Neuronal stem cell (in vitro differentiated cells): ENCODE measurements around the gene ROBO3.

ENCODE experiments used
- DNase-seq: peaks from one replicate; pipeline ENCODE4 v3.0.0-alpha.2; 2013; ENCODE audit warnings: low spot score
- H2AFZ ChIP-seq: one replicate; pipeline ENCODE4 v1.6.1; 2013; ENCODE audit warnings: mild to moderate bottlenecking, low read length, inconsistent platforms
- H2AK5ac ChIP-seq: 2 replicates; pipeline ENCODE4 v1.6.1; 2013; ENCODE audit warnings: low read depth, mild to moderate bottlenecking, inconsistent platforms, low read length, moderate library complexity, mixed read lengths
- H2BK120ac ChIP-seq: 2 replicates; pipeline ENCODE4 v1.6.1; 2013; ENCODE audit warnings: low read depth, mild to moderate bottlenecking, inconsistent platforms, low read length, moderate library complexity, mixed read lengths
- H2BK12ac ChIP-seq: one replicate; pipeline ENCODE4 v1.6.1; 2013; ENCODE audit warnings: low read length, inconsistent platforms
- H2BK15ac ChIP-seq: 2 replicates; pipeline ENCODE4 v1.6.1; 2013; ENCODE audit warnings: mild to moderate bottlenecking, low read length, inconsistent platforms, mixed read lengths
- H2BK5ac ChIP-seq: one replicate; pipeline ENCODE4 v1.6.1; 2013; ENCODE audit warnings: inconsistent platforms, mild to moderate bottlenecking, low read length, moderate library complexity
- H3K14ac ChIP-seq: one replicate; pipeline ENCODE4 v1.6.1; 2013; ENCODE audit warnings: low read length, inconsistent platforms
- H3K18ac ChIP-seq: 2 replicates; pipeline ENCODE4 v1.6.1; 2013; ENCODE audit warnings: low read length, inconsistent platforms
- H3K23ac ChIP-seq: 2 replicates; pipeline ENCODE4 v1.6.1; 2013; ENCODE audit warnings: low read depth, mild to moderate bottlenecking, mixed read lengths, low read length, inconsistent platforms; ENCODE audit not compliant: poor library complexity
- H3K27ac ChIP-seq: replicated peaks from 3 replicates; pipeline ENCODE4 v1.5.1; 2013; ENCODE audit warnings: low read length, inconsistent platforms
- H3K27me3 ChIP-seq, 3 experiments: 2 replicates each; pipeline ENCODE4 v1.6.1; 2013; ENCODE audit warnings: low read length in 3 of 3, mild to moderate bottlenecking in 2 of 3, inconsistent platforms in 1 of 3, low read depth in 1 of 3, mixed read lengths in 1 of 3, moderate library complexity in 1 of 3; ENCODE audit not compliant: control insufficient read depth in 3 of 3, insufficient read depth in 3 of 3
- H3K36me3 ChIP-seq, 2 donors: replicated peaks in 1 of 2; 2 replicates each; pipeline ENCODE4 v1.6.1; 2013; ENCODE audit warnings: low read length in 2 of 2; ENCODE audit not compliant: control insufficient read depth in 2 of 2, insufficient read depth in 2 of 2
- H3K4ac ChIP-seq: 2 replicates; pipeline ENCODE4 v1.6.1; 2013; ENCODE audit warnings: inconsistent platforms, mild to moderate bottlenecking, low read length, moderate library complexity
- H3K4me1 ChIP-seq, 2 donors: 1 replicate in 1 of 2; 2 replicates in 1 of 2; pipeline ENCODE4 v1.6.1; 2013; ENCODE audit warnings: low read length in 2 of 2, low read depth in 1 of 2; ENCODE audit not compliant: control insufficient read depth in 2 of 2, insufficient read depth in 1 of 2
- H3K4me2 ChIP-seq: one replicate; pipeline ENCODE4 v1.6.1; 2013; ENCODE audit warnings: mild to moderate bottlenecking, low read length, inconsistent platforms; ENCODE audit not compliant: insufficient read depth, poor library complexity, severe bottlenecking
- H3K4me3 ChIP-seq, 2 donors: 2 replicates each; pipeline ENCODE4 v1.5.1; 2013; ENCODE audit warnings: low read length in 2 of 2, mild to moderate bottlenecking in 2 of 2, inconsistent platforms in 1 of 2, moderate library complexity in 1 of 2
- H3K79me1 ChIP-seq: one replicate; pipeline ENCODE4 v1.6.1; 2013; ENCODE audit warnings: low read depth, mild to moderate bottlenecking, inconsistent platforms, low read length, moderate library complexity
- H3K9ac ChIP-seq: one replicate; pipeline ENCODE4 v1.6.1; 2013; ENCODE audit warnings: mild to moderate bottlenecking, low read depth, low read length, inconsistent platforms; ENCODE audit not compliant: poor library complexity
- H3K9me3 ChIP-seq, 2 donors: replicated peaks in 1 of 2; 2 replicates each; pipeline versions ENCODE3 to v1.6.1; 2013; ENCODE audit warnings: low read length in 2 of 2, mild to moderate bottlenecking in 2 of 2, inconsistent platforms in 1 of 2, low read depth in 1 of 2, mixed read lengths in 1 of 2, moderate library complexity in 1 of 2; ENCODE audit not compliant: control insufficient read depth in 2 of 2, insufficient read depth in 1 of 2
- H4K8ac ChIP-seq: one replicate; pipeline ENCODE4 v1.6.1; 2013; ENCODE audit warnings: low read depth, mild to moderate bottlenecking, inconsistent platforms, low read length, moderate library complexity
- H4K91ac ChIP-seq: one replicate; pipeline ENCODE4 v1.6.1; 2013; ENCODE audit warnings: low read length, low read depth, mild to moderate bottlenecking, inconsistent platforms; ENCODE audit not compliant: poor library complexity
- whole genome bisulfite sequencing, 2 donors: extraction: QIAGEN DNeasy Blood & Tissue Kit; methylation state at CpG; one replicate each; pipeline ENCODE4 v1.1.7; 2013; ENCODE audit warnings: missing lambda C conversion rate in 2 of 2, mixed read lengths in 1 of 2; ENCODE audit not compliant: insufficient read length in 2 of 2, insufficient replicate concordance in 1 of 2; ENCODE audit errors: extremely low coverage in 2 of 2; 5-methylcytosine and 5-hydroxymethylcytosine counted together

Gene ROBO3

DNA sequence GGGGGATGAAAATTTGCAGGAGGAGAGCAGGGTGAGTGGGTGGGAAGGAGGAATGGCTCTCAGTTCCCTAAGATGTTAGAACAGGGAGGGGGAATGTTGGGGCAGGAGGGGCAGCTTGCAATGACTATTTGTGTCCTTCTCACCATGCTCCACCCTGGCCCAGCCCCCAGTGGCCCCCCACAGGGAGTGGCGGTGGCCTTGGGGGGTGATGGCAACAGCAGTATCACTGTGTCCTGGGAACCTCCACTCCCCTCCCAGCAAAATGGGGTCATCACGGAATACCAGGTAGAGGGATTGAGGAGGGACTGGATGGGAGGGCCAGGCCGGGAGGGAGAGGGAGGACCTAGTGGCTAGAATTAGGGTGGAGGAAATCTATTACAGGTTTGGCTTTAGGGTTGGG, 10.2 kb downstream of the ROBO3 start:
- peak overlapping the region; percentile 100 for H2AFZ ChIP-seq
- H3K4me2 ChIP-seq = peak overlapping the region; percentile 91
- H3K18ac ChIP-seq = peak overlapping the region; percentile 52
- H3K79me1 ChIP-seq = peaks cover 2% of the 10 kb centered on the region
- H2BK120ac ChIP-seq = no peak overlapping the region
- H3K9ac ChIP-seq = no peak overlapping the region
- no peak for DNase-seq
- no CpG with 5 or more reads among the region's 3 CpGs for WGBS, 2 donors
- H3K4me1 ChIP-seq = peaks cover 2 to 11% of the 10 kb centered on the region in 2 donors
- H2BK12ac ChIP-seq = peak overlapping the region; percentile 63
- no peak overlapping the region for H3K27ac ChIP-seq
- H2AK5ac ChIP-seq = peak overlapping the region; percentile 3
- no peak overlapping the region for H4K91ac ChIP-seq
- no peaks in the 10 kb centered on the region for H3K36me3 ChIP-seq
- H3K27me3 ChIP-seq = peaks cover 0 to 55% (median 36%) of the 10 kb centered on the region in 3 experiments
- no peak overlapping the region for H3K23ac ChIP-seq
- no peak overlapping the region for H3K4ac ChIP-seq
- peak overlapping the region in 1 of 2 donors; percentile 72 for H3K4me3 ChIP-seq
- H4K8ac ChIP-seq = no peak overlapping the region
- peak overlapping the region; percentile 91 for H2BK5ac ChIP-seq
- no peak overlapping the region for H3K14ac ChIP-seq
- no peaks in the 10 kb centered on the region for H3K9me3 ChIP-seq
- peak overlapping the region; percentile 90 for H2BK15ac ChIP-seq

DNA sequence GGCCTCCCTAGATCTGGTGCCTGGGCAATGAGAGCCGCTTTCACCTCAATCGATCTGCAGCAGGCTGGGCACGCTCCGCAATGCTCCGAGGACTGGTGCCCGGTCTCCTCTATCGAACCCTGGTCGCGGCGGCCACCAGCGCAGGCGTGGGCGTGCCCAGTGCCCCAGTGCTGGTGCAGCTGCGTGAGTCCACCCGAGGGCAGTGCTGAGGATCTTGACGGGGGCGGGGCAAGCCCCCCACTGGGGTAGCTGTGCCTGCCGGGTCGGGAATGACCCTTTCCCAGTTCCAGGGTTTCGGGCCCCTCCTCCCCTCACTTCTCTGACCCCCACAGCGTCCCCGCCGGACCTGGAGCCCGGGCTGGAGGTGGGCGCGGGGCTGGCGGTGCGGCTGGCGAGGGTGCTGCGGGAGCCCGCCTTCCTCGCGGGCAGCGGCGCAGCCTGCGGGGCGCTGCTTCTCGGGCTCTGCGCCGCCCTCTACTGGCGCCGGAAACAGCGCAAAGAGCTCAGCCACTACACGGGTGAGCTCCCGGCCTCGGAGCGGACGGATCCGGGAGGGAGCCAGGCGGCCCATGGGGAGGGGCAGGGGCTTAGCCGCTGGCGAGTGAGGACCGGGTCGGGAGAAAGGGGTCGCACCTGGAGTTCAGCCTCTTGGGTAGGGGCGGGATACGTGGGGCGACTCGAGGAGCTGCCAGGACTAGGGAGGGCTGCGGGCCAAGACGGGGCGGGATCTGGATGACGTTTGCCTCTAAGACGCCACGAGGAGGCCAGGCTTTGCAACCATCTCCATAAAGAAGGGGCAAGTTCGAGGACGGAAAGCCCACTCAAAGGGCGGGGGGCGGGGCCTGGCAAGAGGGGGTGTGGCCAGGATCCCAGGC, 10.9 kb downstream of the ROBO3 start:
- peaks cover 2 to 11% of the 10 kb centered on the region in 2 donors for H3K4me1 ChIP-seq
- no peak overlapping the region for H2AK5ac ChIP-seq
- H2BK12ac ChIP-seq = no peak overlapping the region
- no CpG with 5 or more reads among the region's 69 CpGs for WGBS, 2 donors
- H3K4ac ChIP-seq = no peak overlapping the region
- peaks cover 0 to 47% (median 29%) of the 10 kb centered on the region in 3 experiments for H3K27me3 ChIP-seq
- peak overlapping the region; percentile 81 for H3K27ac ChIP-seq
- H3K9me3 ChIP-seq = no peaks in the 10 kb centered on the region
- no peaks in the 10 kb centered on the region for H3K36me3 ChIP-seq
- peak overlapping the region; percentile 72 to 83 for H3K4me3 ChIP-seq
- peak; percentile 91 for DNase-seq
- peak overlapping the region; percentile 100 for H2AFZ ChIP-seq
- H3K4me2 ChIP-seq = peak overlapping the region; percentile 91
- H4K8ac ChIP-seq = no peak overlapping the region
- H3K14ac ChIP-seq = no peak overlapping the region
- H2BK120ac ChIP-seq = peak overlapping the region; percentile 32
- H3K23ac ChIP-seq = no peak overlapping the region
- H2BK15ac ChIP-seq = peak overlapping the region; percentile 90
- peaks cover 2% of the 10 kb centered on the region for H3K79me1 ChIP-seq
- peak overlapping the region; percentile 98 for H3K18ac ChIP-seq
- H3K9ac ChIP-seq = peak overlapping the region; percentile 91
- peak overlapping the region; percentile 91 for H2BK5ac ChIP-seq
- H4K91ac ChIP-seq = no peak overlapping the region

DNA sequence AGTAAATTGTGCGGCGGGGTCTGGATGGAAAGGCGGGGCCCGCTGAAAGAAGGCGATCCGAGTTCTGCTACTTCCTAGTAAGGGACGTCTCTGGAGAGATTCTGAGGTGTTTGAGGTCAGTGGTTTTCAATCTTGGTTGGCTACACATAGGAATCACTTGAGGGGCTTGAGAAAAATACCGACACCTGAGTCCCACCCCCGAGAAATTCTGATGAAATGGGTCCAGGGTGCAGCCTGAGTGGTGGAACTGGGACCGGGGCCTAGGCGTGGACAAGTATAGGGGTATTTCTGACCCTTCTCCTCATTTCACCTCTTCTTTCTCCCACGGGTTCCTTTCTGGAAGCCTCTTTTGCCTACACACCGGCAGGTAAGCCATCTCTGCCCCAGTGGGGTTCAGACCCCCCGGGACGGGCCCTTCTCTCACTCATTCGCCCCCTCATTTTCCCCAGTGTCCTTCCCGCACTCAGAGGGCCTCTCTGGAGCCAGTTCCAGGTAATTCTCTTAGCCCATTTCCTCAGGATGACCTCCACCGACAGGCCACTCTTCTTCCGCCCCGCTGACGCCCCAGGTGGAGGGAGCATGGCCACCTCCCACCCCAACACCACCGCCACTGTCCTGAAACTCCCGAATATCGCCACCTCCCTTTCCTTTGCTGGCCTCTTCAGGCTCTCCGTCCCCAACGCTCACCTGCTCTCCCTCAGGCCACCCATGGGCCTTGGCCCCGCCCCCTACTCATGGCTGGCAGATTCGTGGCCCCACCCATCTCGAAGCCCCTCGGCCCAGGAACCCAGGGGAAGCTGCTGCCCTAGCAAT, 11.8 kb downstream of the ROBO3 start:
- Histone ChIP-seq H2BK5ac (peak overlapping the region; percentile 16), H2BK12ac (peak overlapping the region; percentile 63), H3K27me3 (peaks cover 0 to 39% (median 27%) of the 10 kb centered on the region in 3 experiments), H4K91ac (no peak overlapping the region), H3K4me3 (peak overlapping the region; percentile 31 to 72), H3K4me1 (peaks cover 2 to 11% of the 10 kb centered on the region in 2 donors), H3K9me3 (no peaks in the 10 kb centered on the region), H3K27ac (peak overlapping the region; percentile 42), H3K4ac (no peak overlapping the region), H2AK5ac (peak overlapping the region; percentile 53), H3K9ac (peak overlapping the region; percentile 30), H2BK120ac (peak overlapping the region; percentile 77), H3K36me3 (no peaks in the 10 kb centered on the region), H2AFZ (peak overlapping the region; percentile 100), H4K8ac (no peak overlapping the region), H3K79me1 (peaks cover 2% of the 10 kb centered on the region), H3K14ac (no peak overlapping the region), H3K4me2 (peak overlapping the region; percentile 91), H3K23ac (no peak overlapping the region), H2BK15ac (peak overlapping the region; percentile 59), H3K18ac (peak overlapping the region; percentile 80)
- no peak for DNase-seq
- WGBS, 2 donors = no CpG with 5 or more reads among the region's 30 CpGs

DNA sequence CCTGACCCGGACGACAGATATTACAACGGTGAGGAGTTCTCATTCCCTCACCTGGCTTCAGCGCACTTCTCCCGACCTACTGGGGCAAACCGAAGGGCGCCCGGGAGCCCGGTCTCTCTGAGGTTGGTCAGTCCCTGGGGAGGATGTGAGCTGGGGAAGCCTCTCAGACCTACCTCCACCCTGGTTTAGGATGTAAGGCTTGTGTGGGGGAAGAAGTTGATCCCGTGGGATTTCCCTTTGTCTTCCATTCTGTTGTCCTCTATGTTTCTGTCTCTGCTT, 12.3 kb downstream of the ROBO3 start:
- Histone ChIP-seq H3K23ac (no peak overlapping the region), H3K9me3 (no peaks in the 10 kb centered on the region), H4K8ac (no peak overlapping the region), H2BK15ac (peak overlapping the region; percentile 59), H3K27me3 (peaks cover 0 to 33% (median 25%) of the 10 kb centered on the region in 3 experiments), H3K18ac (peak overlapping the region; percentile 38), H3K4me3 (peak overlapping the region in 1 of 2 donors; percentile 72), H2AK5ac (peak overlapping the region; percentile 53), H3K36me3 (no peaks in the 10 kb centered on the region), H3K9ac (no peak overlapping the region), H3K4ac (no peak overlapping the region), H3K4me2 (no peak overlapping the region), H4K91ac (no peak overlapping the region), H2BK12ac (peak overlapping the region; percentile 63), H2AFZ (peak overlapping the region; percentile 100), H3K79me1 (peaks cover 2% of the 10 kb centered on the region), H3K27ac (no peak overlapping the region), H3K4me1 (peaks cover 7 to 15% of the 10 kb centered on the region in 2 donors), H2BK120ac (peak overlapping the region; percentile 77), H3K14ac (no peak overlapping the region), H2BK5ac (peak overlapping the region; percentile 16)
- DNase-seq = no peak
- no CpG with 5 or more reads among the region's 10 CpGs for WGBS, 2 donors
